ENCODE measurements around the gene GRID1.

DNA sequence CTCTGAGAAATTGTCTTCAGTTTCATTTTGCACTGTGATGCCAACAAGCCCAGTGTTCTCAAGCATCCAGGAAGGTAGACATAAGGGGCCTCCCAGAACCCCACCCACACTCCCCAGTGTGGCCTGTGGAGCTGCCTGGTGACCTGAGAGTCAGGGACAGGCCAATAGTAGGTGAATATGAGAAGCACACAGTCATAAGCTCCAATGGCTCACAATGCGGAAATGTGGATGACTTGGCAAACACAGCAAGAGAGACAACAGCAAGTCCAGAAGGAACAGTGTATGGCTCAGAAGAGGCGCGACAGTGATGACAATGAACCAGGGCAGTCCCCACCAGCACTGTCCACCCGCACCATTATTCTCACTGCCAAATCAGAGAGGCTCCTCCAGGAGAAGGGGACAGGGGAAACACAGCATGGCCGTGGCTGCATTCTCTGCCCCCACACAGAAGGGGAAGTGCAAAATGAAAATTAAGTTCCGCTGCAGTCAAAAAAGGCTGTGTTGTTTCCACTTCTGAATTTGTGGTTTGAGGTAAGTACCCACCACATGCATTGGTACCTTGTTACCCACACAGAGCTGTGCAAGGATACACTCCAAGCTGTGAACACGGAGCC, 419.8 kb downstream of the GRID1 start:
- TF ChIP-seq, protein P1, sequence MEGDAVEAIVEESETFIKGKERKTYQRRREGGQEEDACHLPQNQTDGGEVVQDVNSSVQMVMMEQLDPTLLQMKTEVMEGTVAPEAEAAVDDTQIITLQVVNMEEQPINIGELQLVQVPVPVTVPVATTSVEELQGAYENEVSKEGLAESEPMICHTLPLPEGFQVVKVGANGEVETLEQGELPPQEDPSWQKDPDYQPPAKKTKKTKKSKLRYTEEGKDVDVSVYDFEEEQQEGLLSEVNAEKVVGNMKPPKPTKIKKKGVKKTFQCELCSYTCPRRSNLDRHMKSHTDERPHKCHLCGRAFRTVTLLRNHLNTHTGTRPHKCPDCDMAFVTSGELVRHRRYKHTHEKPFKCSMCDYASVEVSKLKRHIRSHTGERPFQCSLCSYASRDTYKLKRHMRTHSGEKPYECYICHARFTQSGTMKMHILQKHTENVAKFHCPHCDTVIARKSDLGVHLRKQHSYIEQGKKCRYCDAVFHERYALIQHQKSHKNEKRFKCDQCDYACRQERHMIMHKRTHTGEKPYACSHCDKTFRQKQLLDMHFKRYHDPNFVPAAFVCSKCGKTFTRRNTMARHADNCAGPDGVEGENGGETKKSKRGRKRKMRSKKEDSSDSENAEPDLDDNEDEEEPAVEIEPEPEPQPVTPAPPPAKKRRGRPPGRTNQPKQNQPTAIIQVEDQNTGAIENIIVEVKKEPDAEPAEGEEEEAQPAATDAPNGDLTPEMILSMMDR (IDR thresholded peaks at IDR 0.05 in 8 of 11, conservative IDR thresholded peaks at IDR 0.05 in 3 of 11), result no peak
- no peak for TF ChIP-seq POLR2A (IDR thresholded peaks at IDR 0.05)
- no peak for TF ChIP-seq POLR2AphosphoS5 (IDR thresholded peaks at IDR 0.05)
